Measurements from ENCODE around the gene FCSK. TPM values are rescaled to one million over a fixed set of nuclear protein-coding genes. Genes with fewer than 3 reads are reported as not detected.
"Not testable (repeated sequence)": the region's sequence is repeated elsewhere in the genome, so short reads cannot be mapped to it uniquely, and the experiment has no call there.

FCSK gene
- 10 to 100 TPM; 20.3 to 40.2 (median 24.5) TPM for total RNA-seq

GRCh38 chr16:70454222-70455034 lies at the start of gene FCSK:
Gene FCSK (plus strand): TSS chr16:70454595. CDS start chr16:70463191, 8,596 bp downstream.
- Histone ChIP-seq H3K9me3 (no peaks in the 10 kb centered on the region), H3K27ac (peak within 1 kb of the TSS; percentile 67 to 100 (median 96)), H3K4me1 (peaks cover 0 to 8% of the 10 kb centered on the region in 2 donors), H3K4me3 (replicated peaks in 1 of 3) (peak within 1 kb of the TSS; percentile 74 to 94 (median 81)), H3K36me3 (no peaks in the 10 kb centered on the region), H3K27me3 (no peaks in the 10 kb centered on the region)
- intact Hi-C loops (cut with DNase I), result loop anchor here (5.0 kb wide), 1 partner anchor 72 kb away; no protein-coding TSS in a partner anchor
- DNase-seq, result peak; percentile 70
- WGBS, 2 donors, result 0 to 1% methylated on average over 20 to 46 of the region's 67 CpGs
- TF ChIP-seq CTCF (IDR thresholded peaks at IDR 0.05) (peak in 1 of 6 experiments; percentile 19), POLR2A (IDR thresholded peaks at IDR 0.05) (peak in 1 of 2 donors; percentile 59)

GRCh38 chr16:70406104-70406503 lies 48.3 kb upstream of the FCSK start:
- H3K27ac ChIP-seq; intact Hi-C loops (cut with DNase I); H3K9me3 ChIP-seq; H3K4me3 ChIP-seq (replicated peaks in 1 of 3); H3K36me3 ChIP-seq; H3K27me3 ChIP-seq; H3K4me1 ChIP-seq; DNase-seq: not testable (repeated sequence)
- WGBS, 2 donors, result 93 to 97% methylated on average over 5 of the region's 5 CpGs

- 38 to 57% methylated on average over 5 to 10 of the region's 10 CpGs for WGBS, 2 donors
- DNase-seq, result no peak
- no peak overlapping the region for H3K27ac ChIP-seq
- H3K4me1 ChIP-seq, result peaks cover 0 to 7% of the 10 kb centered on the region in 2 donors
- no peak overlapping the region for H3K4me3 ChIP-seq (replicated peaks in 1 of 3)
- H3K9me3 ChIP-seq, result no peaks in the 10 kb centered on the region
- intact Hi-C loops (cut with DNase I), result no loop called here
- H3K27me3 ChIP-seq, result no peaks in the 10 kb centered on the region
- no peak for TF ChIP-seq POLR2A (IDR thresholded peaks at IDR 0.05)
- TF ChIP-seq CTCF (IDR thresholded peaks at IDR 0.05), result no peak
- no peaks in the 10 kb centered on the region for H3K36me3 ChIP-seq
Observed at GRCh38 chr16:70407811-70408274, 46.6 kb upstream of the FCSK start.

- H3K27me3 ChIP-seq, result no peaks in the 10 kb centered on the region
- H3K4me3 ChIP-seq (replicated peaks in 1 of 3), result no peak overlapping the region
- H3K36me3 ChIP-seq, result no peaks in the 10 kb centered on the region
- H3K9me3 ChIP-seq, result no peaks in the 10 kb centered on the region
- TF ChIP-seq CTCF (IDR thresholded peaks at IDR 0.05), result no peak
- no peak for TF ChIP-seq POLR2A (IDR thresholded peaks at IDR 0.05)
- H3K4me1 ChIP-seq, result peaks cover 0 to 7% of the 10 kb centered on the region in 2 donors
- peak; percentile 92 to 94 for DNase-seq
- H3K27ac ChIP-seq, result no peak overlapping the region
- intact Hi-C loops (cut with DNase I), result no loop called here
- 34 to 48% methylated on average over 6 of the region's 6 CpGs for WGBS, 2 donors
Observed at GRCh38 chr16:70410734-70411133, 43.7 kb upstream of the FCSK start.

GRCh38 chr16:70412385-70412784 lies 42.0 kb upstream of the FCSK start:
- Histone ChIP-seq H3K36me3 (no peaks in the 10 kb centered on the region), H3K4me3 (replicated peaks in 1 of 3) (no peak overlapping the region), H3K4me1 (peaks cover 5 to 18% of the 10 kb centered on the region in 2 donors), H3K9me3 (no peaks in the 10 kb centered on the region), H3K27me3 (no peaks in the 10 kb centered on the region), H3K27ac (no peak overlapping the region)
- 83 to 84% methylated on average over 8 of the region's 8 CpGs for WGBS, 2 donors
- TF ChIP-seq CTCF (IDR thresholded peaks at IDR 0.05) (no peak), POLR2A (IDR thresholded peaks at IDR 0.05) (no peak)
- DNase-seq, result no peak
- intact Hi-C loops (cut with DNase I), result no loop called here

GRCh38 chr16:70413572-70413971 lies 40.8 kb upstream of the FCSK start:
- intact Hi-C loops (cut with DNase I); H3K27me3 ChIP-seq; H3K9me3 ChIP-seq; H3K36me3 ChIP-seq; H3K4me3 ChIP-seq (replicated peaks in 1 of 3); H3K27ac ChIP-seq; DNase-seq: not testable (repeated sequence)
- 96 to 98% methylated on average over 5 of the region's 5 CpGs for WGBS, 2 donors
- H3K4me1 ChIP-seq, result peaks cover 5 to 22% of the 10 kb centered on the region in 2 donors
